ENCODE measurements around the gene CIT. TPM values are rescaled to one million over a fixed set of nuclear protein-coding genes. Genes with fewer than 3 reads are reported as not detected.

Gene CIT
- total RNA-seq, 1 donor from 2014 or later: 4.4 TPM

- no peak for DNase-seq
These were observed 34.0 kb downstream of the CIT start for GRCh38 chr12:119843100-119843499.

DNA sequence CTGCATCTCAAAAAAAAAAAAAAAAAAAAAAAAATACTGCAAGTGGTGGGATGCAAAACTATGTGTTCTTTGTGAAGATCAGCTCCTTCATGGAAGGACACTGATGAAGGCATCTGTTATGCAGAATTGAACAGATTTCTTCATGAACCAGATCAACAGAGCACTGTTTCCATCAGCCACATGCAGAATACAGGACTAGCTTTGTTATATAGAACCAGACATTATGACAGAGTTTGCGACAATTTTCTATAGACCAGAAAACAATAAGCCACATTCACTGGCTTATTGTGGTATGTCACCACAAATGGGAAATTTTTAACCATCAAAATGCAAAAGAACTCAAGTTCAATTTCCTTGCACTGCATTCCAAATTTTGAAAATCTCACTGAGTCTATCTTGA, 34.7 kb downstream of the CIT start:
- no peak for DNase-seq

DNA sequence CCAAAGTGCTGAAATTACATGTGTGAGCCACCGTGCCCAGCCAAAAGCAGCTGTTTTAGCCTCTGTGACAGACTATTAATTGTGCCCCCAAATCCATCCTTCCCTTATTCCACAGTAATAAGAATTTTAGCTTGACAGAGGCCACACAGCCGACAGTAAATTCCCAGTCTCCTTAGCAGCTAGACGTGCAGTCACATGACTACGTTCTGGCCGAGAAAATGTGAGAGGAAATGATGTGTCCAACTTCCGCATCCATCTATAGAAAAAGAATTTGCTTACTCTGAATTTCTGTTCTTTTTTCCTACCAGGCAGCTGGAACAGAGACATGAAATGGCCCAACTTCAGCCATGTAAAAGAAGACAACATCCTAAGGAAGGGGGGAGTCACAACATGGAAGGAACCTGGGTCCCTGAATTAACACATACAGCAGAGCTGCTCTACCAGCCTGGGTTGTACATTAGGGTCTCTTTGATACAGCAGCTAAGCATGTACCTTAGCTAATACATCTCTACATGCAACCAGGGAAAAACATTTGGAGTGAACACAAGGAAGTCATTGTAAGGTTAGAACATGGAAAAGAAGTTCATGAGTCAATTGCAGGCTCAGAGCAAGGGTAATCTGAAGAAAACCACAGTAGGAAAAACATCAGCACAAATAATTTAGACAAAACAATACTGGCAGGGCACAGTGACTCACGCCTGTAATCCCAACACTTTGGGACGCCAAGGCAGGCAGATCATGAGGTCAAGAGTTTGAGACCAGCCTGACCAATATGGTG, 35.5 kb downstream of the CIT start:
- peak; percentile 65 for DNase-seq

- DNase-seq: no peak
These were observed 36.5 kb downstream of the CIT start for GRCh38 chr12:119840582-119840981.

DNA sequence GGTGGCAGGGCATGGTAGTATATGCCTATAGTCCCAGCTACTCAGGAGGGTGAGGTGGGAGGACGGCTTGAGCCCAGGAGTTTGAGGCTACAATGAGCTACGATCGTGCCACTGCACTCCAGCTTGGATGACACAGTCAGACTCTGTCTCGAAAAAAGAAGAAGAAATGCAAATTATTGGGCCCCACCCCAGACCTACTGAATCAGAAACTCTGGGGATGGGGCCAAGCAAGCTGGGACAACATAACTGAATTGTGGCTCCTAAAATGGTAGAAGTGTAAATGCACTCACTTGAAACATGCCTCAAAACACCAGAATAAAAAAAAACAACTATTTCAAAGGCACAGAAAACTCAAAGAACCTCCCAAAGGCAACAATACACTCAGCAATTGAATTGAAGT, 37.0 kb downstream of the CIT start:
- DNase-seq: no peak

GRCh38 chr12:119838826-119839600, 38.1 kb downstream of the CIT start:
- DNase-seq: no peak

DNA sequence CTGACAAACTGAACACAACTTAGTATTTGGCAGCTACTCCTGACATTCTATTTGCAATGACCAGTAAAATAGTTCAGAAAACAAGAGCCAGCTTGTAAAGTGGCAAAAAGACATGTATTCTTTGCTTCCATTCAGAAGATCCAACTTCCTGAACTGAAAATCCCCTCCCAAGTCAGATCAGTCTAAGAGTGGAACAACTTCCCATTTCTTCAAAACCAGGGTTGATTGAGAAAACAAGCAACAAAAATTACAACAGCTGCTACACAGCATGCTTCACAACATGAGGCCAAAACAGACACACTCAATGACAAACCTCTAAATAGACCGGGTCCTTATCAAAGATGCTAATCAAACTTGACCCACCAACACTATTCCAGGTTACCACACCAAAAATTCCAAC, 40.3 kb downstream of the CIT start:
- no peak for DNase-seq

DNA sequence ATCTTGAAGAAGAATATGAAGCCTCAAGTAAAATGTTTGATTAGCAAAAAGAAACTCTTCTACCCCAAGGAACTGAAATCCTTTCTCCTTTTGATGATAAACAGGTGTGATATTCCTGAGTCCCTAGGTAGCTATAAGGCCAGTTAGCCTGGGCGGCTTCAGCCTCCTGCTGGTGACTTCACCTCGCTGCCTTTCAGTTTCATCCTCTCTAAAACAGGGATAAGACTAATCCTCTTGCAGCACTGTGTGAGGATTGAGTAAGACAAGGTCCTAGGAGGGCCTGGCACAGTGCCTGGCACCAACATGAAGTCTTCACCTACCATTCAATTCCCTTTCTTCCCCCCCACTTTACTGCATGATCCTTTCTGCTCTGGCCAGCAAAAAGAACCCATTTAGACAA, 42.1 kb downstream of the CIT start:
- peak; percentile 6 for DNase-seq

GRCh38 chr12:119829439-119829838, 47.7 kb downstream of the CIT start:
- DNase-seq: no peak

DNA sequence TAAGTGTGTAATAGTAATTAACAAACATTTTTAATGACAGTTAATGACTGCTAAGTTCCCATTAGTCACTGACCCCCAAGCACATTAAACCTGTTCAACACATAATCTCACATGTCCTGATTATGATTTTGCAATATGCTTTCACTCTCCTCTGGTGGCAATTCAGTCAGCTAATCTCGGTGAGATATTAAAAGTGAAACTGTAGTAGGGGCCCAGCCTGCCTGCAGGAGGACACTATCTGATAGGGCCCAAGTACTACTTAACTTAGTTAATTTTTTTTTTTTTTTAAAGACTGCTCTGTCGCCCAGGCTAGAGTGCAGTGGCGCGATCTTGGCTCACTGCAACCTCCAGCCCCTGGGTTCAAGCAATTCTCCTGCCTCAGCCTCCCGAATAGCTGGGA, 48.8 kb downstream of the CIT start:
- DNase-seq: no peak

GRCh38 chr12:119827760-119828159, 49.4 kb downstream of the CIT start:
- no peak for DNase-seq

DNA sequence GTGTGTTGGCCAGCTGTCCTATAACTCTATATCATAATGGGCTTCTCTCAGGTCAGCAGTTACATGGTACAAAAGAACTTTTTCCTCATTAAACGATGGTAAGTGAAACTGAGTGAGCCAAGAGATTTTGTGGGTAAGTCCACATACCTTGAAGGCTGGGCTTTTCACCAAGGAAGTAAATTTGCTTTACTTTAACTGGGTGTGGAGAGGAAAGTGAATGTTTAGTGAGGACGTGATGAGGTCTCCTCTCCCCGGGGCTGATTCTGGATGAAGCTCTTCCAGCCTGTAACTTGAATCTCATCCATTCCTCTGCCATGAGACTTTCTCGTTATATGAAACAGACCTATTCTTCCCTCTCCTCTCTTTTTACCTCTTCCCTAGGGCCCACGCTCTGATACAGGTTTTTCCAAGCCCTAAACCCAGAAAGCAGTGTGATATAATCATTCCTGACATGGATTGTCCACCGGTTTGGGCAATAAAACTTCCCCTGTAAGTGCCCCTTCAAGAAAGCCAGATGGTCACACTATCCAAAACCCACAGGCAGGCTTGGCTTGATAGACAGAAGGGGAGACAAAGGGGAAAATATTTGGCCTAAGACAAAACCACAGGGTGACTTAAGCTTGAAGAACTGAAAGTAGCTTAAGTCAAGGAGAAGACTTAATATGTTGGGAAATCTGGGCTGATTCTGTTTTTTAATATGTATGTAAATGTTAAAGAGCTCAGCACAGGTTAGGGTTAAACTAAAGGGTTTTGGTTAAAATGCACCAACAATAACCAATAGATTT, 50.3 kb downstream of the CIT start:
- DNase-seq: no peak

DNA sequence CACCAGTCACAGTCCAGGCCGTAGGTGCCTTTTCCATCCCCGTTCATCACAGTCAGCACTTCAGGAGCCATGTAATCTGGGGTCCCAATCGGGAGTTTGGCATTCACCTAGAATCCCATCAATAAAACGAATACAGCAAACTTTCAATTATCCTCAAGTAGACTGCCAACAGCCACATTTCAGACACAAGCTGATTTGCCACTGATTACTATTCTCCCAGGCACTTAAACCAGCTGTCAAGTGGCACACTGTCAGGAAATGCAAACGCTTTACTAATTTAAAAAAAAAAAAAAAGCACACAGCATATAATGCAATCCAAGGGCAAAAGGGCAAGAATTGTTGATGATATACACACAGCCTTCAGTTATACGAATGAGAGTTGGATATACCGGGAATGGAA, 51.9 kb downstream of the CIT start:
- no peak for DNase-seq

DNA sequence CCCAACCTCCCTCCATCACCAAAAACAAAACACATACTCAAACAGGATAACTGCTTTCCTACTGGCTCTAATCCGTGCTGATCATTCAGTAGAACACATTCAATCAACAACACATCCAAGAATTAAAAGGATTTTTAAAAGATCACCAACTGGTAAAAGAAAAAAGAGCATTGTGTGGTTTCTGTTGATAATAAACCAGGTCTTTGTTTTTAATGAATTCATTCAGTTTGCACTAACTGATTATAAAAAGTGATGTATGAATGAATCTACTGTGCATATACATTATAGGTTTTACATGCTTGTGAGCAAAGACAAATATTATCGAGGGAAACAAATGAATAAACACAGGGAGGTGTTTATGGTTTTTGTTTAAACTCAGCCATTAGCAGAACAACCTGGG, 55.1 kb downstream of the CIT start:
- no peak for DNase-seq

DNA sequence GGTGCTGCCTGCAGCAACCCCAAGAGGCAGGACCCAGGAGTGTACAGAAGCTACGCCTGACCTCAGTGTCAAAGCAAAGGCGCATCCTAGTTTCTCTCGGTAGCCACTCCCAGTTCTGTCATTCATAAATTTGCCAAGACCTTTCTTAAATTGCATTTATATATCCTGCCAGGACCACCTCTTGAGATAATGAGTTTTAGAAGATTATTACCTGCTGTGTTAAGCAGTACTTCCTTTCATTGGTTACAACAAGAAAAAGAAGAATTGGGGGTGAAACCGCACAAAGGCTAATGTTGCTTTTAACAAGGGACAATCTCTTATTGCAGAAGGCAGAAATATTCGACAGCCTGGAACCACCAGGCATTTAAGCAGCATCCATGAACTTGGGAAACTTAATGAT, 57.8 kb downstream of the CIT start:
- DNase-seq: no peak

- DNase-seq: no peak
These were observed 59.4 kb downstream of the CIT start for GRCh38 chr12:119817546-119818343.

- peak; percentile 8 for DNase-seq
These were observed 68.1 kb downstream of the CIT start for GRCh38 chr12:119809023-119809422.

GRCh38 chr12:119808441-119808840, 68.7 kb downstream of the CIT start:
- DNase-seq: no peak

- no peak for DNase-seq
These were observed 69.7 kb downstream of the CIT start for GRCh38 chr12:119807380-119807779.

DNA sequence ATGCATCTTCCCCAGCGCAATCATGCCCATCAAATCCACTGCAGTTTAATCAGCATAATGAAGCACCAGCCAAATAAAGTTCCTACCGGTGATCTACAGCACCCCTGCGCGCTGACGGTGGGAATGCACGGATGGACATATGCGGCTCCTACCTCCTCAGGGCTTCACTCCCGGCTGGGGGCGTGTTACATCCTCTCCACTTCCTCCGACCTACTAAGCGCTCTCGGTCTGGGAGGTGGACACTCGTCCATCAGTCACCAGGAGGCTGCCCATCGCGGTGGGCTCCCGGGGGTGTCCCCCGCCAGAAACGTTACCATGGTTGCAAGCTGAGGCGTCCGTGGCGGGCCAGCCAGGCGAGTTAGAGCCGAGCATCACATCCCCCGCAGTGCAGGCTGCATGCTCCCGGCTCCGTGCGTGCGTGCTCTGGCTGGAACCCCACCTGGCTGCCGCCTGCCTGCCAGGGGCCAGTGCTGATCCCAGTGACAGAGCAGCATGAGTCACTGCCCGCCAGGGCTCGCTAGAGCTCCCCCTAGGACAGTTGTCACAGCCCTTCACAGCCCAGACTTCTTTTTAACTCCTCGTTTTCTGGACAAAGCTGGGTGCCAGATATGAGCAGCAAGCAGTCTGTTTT, 73.0 kb downstream of the CIT start:
- peak; percentile 78 for DNase-seq

DNA sequence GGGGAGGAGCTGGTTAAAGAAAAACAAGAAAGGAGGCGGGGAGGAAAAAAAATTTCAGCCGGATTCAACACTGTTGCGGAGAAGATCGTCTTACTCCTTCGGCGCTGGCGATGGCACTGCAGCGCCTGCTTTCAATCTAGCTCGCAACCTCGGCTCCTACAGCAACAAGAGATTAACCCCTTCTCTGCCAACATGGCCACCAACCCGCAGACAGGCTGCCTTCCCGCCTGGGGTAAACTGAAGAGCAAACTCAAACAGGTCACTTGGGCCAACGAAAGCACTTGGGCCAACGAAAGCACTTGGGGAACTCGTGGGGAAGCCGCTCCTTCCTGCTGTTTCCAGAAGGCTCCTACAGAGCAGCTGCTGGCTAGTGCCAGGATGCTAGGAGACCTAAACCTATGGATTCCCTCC, 73.7 kb downstream of the CIT start:
- DNase-seq: no peak

- DNase-seq: no peak
These were observed 74.6 kb downstream of the CIT start for GRCh38 chr12:119802472-119802871.
